Measurements from ENCODE around the gene VSTM4. TPM values are rescaled to one million over a fixed set of nuclear protein-coding genes. Genes with fewer than 3 reads are reported as not detected.

The VSTM4 gene
- total RNA-seq, 1 donor from 2014 or later = 0.70 TPM

- Mint-ChIP-seq H3K9me3 (ENCODE audit: unreplicated experiment) (no peaks in the 10 kb centered on the region), H3K4me1 (ENCODE audit: unreplicated experiment) (no peaks in the 10 kb centered on the region), H3K27ac (ENCODE audit: unreplicated experiment) (no peak overlapping the region), H3K4me3 (ENCODE audit: unreplicated experiment) (no peak overlapping the region), H3K36me3 (ENCODE audit: unreplicated experiment) (no peaks in the 10 kb centered on the region), H3K27me3 (ENCODE audit: unreplicated experiment) (peaks cover 27% of the 10 kb centered on the region)
- DNase-seq (ENCODE audit: extremely low spot score, unreplicated experiment) = peak; percentile 11
- no peak for TF ChIP-seq CTCF (IDR thresholded peaks at IDR 0.05)
Observed at GRCh38 chr10:49158404-49158803, 43.1 kb upstream of the VSTM4 start.

- H3K27ac Mint-ChIP-seq (ENCODE audit: unreplicated experiment) = no peak overlapping the region
- no peaks in the 10 kb centered on the region for H3K4me1 Mint-ChIP-seq (ENCODE audit: unreplicated experiment)
- TF ChIP-seq CTCF (IDR thresholded peaks at IDR 0.05) = no peak
- H3K27me3 Mint-ChIP-seq (ENCODE audit: unreplicated experiment) = peaks cover 29% of the 10 kb centered on the region
- H3K9me3 Mint-ChIP-seq (ENCODE audit: unreplicated experiment) = no peaks in the 10 kb centered on the region
- DNase-seq (ENCODE audit: extremely low spot score, unreplicated experiment) = no peak
- no peak overlapping the region for H3K4me3 Mint-ChIP-seq (ENCODE audit: unreplicated experiment)
- H3K36me3 Mint-ChIP-seq (ENCODE audit: unreplicated experiment) = no peaks in the 10 kb centered on the region
Observed at GRCh38 chr10:49157229-49157628, 41.9 kb upstream of the VSTM4 start.

- Mint-ChIP-seq H3K27ac (ENCODE audit: unreplicated experiment) (no peak overlapping the region), H3K27me3 (ENCODE audit: unreplicated experiment) (peaks cover 24% of the 10 kb centered on the region), H3K36me3 (ENCODE audit: unreplicated experiment) (no peaks in the 10 kb centered on the region), H3K9me3 (ENCODE audit: unreplicated experiment) (no peaks in the 10 kb centered on the region), H3K4me1 (ENCODE audit: unreplicated experiment) (no peaks in the 10 kb centered on the region), H3K4me3 (ENCODE audit: unreplicated experiment) (no peak overlapping the region)
- DNase-seq (ENCODE audit: extremely low spot score, unreplicated experiment) = no peak
- no peak for TF ChIP-seq CTCF (IDR thresholded peaks at IDR 0.05)
Observed at GRCh38 chr10:49154641-49155040, 39.3 kb upstream of the VSTM4 start.

- no peak for TF ChIP-seq CTCF (IDR thresholded peaks at IDR 0.05)
- H3K27me3 Mint-ChIP-seq (ENCODE audit: unreplicated experiment) = peaks cover 20% of the 10 kb centered on the region
- H3K36me3 Mint-ChIP-seq (ENCODE audit: unreplicated experiment) = no peaks in the 10 kb centered on the region
- H3K4me1 Mint-ChIP-seq (ENCODE audit: unreplicated experiment) = no peaks in the 10 kb centered on the region
- no peaks in the 10 kb centered on the region for H3K9me3 Mint-ChIP-seq (ENCODE audit: unreplicated experiment)
- H3K27ac Mint-ChIP-seq (ENCODE audit: unreplicated experiment) = no peak overlapping the region
- DNase-seq (ENCODE audit: extremely low spot score, unreplicated experiment) = no peak
- H3K4me3 Mint-ChIP-seq (ENCODE audit: unreplicated experiment) = no peak overlapping the region
Observed at GRCh38 chr10:49153971-49154370, 38.6 kb upstream of the VSTM4 start.

GRCh38 chr10:49153115-49153514 lies 37.8 kb upstream of the VSTM4 start:
- Mint-ChIP-seq H3K27me3 (ENCODE audit: unreplicated experiment) (peaks cover 16% of the 10 kb centered on the region), H3K4me3 (ENCODE audit: unreplicated experiment) (no peak overlapping the region), H3K27ac (ENCODE audit: unreplicated experiment) (no peak overlapping the region), H3K36me3 (ENCODE audit: unreplicated experiment) (no peaks in the 10 kb centered on the region), H3K4me1 (ENCODE audit: unreplicated experiment) (no peaks in the 10 kb centered on the region), H3K9me3 (ENCODE audit: unreplicated experiment) (peaks cover 3% of the 10 kb centered on the region)
- no peak for TF ChIP-seq CTCF (IDR thresholded peaks at IDR 0.05)
- no peak for DNase-seq (ENCODE audit: extremely low spot score, unreplicated experiment)

Data from osteocyte (in vitro differentiated cells).